HG03442 (cell line): ENCODE results near the gene INPP5A.
"Not testable (repeated sequence)": the region's sequence is repeated elsewhere in the genome, so short reads cannot be mapped to it uniquely, and the experiment has no call there.

Experiments used
- ATAC-seq: cut with Tn5 transposase; IDR thresholded peaks from one replicate; pipeline ENCODE4 v1.9.1; 2021; ENCODE audit warnings: mild to moderate bottlenecking, moderate library complexity; ENCODE audit not compliant: unreplicated experiment

INPP5A gene

GRCh38 chr10:132788831-132789219 is 251.2 kb downstream of the INPP5A start:
- ATAC-seq, result no peak

DNA sequence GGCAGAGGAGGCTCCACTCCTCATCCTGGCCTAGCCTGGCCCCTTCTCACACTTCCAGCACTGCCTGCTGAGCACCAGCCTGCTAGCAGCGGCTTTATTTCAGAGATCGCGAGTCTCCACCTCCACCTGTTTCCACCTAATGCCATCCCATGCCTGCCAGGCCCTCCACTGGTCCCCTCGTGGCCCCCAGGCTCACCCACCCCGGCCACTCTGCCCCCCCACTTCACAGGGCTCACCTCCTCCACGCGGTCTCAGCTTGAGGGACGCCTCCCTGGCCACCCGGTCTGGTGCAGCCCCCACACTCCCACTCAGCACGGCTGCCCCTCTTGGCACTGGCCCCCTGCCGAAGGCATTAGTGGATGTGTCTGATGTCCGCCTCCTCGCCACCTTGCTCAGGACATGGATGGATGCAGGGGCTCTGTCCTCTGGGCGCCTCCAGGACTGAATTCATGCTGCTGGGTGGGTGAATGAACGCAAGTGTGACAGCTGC is 252.1 kb downstream of the INPP5A start:
- ATAC-seq, result no peak

DNA sequence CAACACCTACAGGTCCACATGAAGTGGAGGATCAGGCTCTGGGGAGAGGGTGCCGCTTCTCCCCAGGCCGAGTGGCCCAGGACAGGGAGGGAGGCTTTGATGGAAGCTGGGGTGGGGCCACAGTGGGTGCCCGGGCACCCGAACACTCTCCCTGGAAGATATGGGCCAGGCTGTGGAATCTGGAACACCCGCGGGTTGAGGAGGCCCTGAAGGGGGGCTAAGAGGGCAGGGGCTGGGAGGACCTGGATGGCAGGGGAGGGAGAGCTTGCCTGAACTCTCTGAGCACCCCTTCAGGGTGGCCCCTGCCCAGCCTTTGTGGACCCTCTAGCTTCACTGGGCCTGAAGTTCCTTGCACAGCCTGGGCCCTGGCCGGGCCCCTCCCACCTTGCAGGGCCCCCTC is 252.9 kb downstream of the INPP5A start:
- no peak for ATAC-seq

- ATAC-seq, result no peak
These were observed 253.6 kb downstream of the INPP5A start for GRCh38 chr10:132790934-132791829.

DNA sequence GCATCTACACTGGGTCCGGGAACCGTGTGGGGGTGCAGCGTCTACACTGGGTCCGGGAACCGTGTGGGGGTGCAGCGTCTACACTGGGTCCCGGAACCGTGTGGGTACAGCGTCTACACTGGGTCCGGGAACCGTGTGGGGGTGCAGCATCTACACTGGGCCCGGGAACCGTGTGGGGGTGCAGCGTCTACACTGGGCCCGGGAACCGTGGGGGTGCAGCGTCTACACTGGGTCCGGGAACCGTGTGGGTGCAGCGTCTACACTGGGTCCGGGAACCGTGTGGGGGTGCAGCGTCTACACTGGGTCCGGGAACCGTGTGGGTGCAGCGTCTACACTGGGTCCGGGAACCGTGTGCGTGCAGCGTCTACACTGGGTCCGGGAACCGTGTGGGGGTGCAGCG is 254.5 kb downstream of the INPP5A start:
- not testable (repeated sequence) for ATAC-seq

DNA sequence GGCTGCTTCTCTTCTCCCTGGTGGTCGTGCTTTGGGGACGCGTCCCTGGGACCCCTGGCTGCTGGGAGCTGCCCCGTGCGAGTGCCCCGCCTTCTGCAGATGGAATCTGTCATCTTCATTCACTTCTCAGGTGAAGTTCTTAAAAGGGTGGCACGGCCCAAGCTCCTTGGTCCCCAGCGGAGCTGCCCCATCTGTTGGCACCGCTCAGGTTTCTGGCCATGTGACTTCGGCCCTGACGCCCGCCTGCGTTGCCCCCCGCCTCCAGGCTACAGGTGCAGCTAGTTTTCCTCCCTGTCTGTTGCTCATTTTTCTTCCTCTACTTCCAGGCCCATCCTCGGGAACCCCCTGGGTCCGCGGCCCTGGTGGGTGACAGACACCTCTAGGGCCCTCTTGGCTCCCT is 255.2 kb downstream of the INPP5A start:
- no peak for ATAC-seq

GRCh38 chr10:132793213-132793612 is 255.6 kb downstream of the INPP5A start:
- ATAC-seq, result no peak

DNA sequence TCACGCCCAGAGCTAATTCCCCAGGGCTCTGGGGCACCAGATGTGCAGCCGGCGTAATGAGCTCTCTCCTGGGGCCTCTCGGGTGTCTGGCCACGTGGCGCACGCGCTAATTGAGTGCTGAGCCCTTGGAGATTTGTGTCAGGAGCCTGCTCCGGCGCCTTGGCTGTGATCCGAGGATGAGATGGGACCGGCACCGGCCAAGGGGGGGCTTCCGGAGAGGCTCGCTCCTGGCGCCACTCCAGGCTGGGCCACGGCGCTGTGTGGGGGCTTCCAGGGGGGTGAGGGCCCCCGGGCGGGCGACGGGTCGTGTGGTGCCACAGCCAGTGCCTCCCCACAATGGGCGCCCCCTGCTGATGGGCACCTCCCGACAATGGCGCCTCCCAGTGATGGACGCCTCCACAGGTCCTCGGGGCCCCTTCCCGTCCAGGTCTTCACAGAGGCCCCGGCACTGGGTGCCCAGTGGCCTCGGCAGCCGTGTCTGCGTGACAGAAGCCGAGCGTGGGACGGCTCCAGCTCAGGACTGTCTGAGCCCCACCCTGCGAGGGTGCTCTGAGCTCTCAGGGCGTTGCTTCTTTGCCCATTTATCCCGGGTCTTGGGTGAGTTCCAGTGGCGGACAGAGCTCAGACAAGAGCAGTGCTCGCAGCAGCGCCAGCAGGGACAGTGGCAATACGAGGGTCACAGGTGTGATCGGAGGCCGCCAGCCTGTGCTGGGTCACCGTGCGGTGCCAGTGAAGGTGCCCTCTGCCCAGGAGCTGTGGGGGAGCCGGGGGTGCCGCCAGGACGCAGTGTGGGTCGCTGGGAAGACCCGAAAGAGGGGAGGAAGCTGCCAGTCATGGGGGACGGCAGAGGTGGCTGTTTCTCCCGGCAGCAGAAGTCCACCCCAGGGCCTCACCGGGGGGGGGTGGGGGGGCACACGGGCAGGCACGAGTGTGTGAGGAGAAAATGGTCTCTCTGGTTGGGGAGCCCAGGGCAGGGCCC is 256.6 kb downstream of the INPP5A start:
- no peak for ATAC-seq

GRCh38 chr10:132796846-132797245 is 259.3 kb downstream of the INPP5A start:
- ATAC-seq, result no peak

GRCh38 chr10:132797986-132798385 is 260.4 kb downstream of the INPP5A start:
- ATAC-seq, result not testable (repeated sequence)

- ATAC-seq, result no peak
These were observed 260.8 kb downstream of the INPP5A start for GRCh38 chr10:132798403-132798802.

DNA sequence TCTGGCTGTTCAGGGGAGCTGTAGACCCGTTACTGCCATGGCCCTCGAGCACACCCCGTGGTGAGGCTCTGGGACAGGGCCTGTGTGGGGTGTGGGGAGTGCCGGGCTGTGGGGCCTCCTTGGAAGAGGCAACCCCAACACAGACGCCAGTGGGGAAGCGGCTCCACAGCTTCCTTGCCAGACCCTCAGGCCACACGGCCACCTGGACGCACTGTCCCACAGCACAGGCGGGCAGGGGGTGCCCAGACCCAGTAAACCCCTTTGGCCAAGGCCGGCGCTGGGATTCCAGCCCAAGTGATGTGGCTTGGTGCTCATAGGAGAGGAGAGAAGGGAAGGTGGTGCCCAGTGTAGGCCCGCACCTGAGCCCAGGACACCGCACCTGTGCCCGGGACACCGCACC is 261.3 kb downstream of the INPP5A start:
- ATAC-seq, result no peak

- no peak for ATAC-seq
These were observed 262.3 kb downstream of the INPP5A start for GRCh38 chr10:132799865-132800264.

- ATAC-seq, result no peak
These were observed 264.5 kb downstream of the INPP5A start for GRCh38 chr10:132802048-132802447.

DNA sequence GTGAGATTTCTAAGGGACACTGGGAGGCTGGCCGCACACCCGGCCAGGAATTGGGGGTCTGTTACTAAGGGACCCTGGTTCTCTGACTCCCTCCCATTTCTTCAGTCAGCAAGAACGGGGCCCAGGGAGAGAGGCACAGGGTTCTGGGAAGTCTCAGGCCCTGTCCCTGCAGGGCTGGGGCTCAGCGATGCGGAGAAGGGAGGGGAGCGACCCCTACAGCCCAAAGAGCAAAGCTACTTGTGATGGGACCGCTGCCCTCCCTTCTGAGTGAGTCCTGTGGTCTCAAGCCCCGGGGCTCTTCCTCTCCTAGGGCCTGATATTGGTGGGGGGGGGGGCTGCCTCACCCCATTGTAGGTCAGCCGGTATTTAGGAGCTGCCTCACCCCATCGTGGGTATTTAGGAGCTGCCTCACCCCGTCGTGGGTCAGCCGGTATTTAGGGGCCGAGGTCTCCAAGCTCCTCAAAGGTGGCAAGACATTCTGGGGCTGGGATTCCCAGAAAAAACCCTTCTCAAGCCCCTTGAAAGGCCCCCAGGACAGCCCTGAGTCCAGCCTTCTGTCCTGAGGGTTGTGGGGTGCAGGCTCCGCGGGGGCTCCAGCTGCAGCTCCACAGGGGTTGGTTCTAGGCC is 265.2 kb downstream of the INPP5A start:
- no peak for ATAC-seq

GRCh38 chr10:132803416-132804210 is 266.0 kb downstream of the INPP5A start:
- no peak for ATAC-seq

DNA sequence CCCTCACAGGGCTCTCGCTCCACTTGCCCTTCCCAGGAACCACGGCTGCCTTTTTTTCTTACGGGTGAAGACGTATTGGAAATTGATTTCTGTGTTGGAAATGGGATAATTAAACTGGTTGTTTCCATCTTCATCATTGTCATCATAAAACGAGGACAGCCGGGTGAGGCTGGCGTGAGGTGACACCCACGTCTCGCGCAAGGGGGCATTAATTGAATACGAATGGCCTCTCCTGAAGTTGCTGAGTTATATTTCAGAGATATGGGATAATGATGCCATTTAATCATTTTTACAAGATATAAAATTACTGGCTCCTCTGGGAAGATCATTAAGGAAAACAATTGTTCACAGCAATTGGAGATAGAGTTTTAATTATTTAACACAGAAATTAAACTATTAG is 266.7 kb downstream of the INPP5A start:
- ATAC-seq, result no peak

- ATAC-seq, result no peak
These were observed 267.3 kb downstream of the INPP5A start for GRCh38 chr10:132804785-132805426.

DNA sequence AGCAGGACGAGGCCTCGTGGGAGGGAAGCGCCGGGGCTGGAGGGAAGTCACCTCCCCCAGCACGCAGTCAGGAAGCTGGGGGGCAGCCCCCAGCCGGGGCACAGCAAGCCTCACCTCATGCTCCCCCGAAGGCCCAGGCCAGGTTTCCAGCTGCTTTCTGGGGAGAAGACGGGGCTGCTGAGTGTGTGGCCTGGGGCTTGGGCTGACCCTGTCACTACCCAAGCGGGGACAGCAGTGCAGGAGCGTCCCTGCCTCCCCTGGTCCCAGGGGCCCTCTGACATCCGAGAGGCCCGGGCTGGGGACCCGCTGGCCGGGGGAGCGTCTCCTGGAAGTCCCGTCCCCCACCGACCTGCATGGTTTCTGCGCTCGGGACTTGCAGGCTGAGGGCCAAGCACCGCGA is 268.0 kb downstream of the INPP5A start:
- no peak for ATAC-seq

- ATAC-seq, result no peak
These were observed 268.5 kb downstream of the INPP5A start for GRCh38 chr10:132806110-132806509.
